HCT116 (cell line): Measurements from ENCODE around the gene RPS14. TPM values are rescaled to one million over a fixed set of nuclear protein-coding genes. Genes with fewer than 3 reads are reported as not detected.

Experiments used
- ATAC-seq: fragments of 200-7000 bp; cut with Tn5 transposase; 2 replicates; pipeline ENCODE4 v1.9.1; 2020; ENCODE audit warnings: mild to moderate bottlenecking, moderate library complexity
- BruUV-seq: library from RNA; stranded (reverse); fragments of 400-500 nt; replicated peaks from 2 replicates; lab custom pipeline; 2021; lab: Mats Ljungman, UMichigan
- CTCF ChIA-PET: fragments of 300-600 bp; sonication (Branson Sonifier 250); formaldehyde crosslinking; loops from one replicate; lab custom pipeline; 2021; ENCODE audit warnings: antibody characterized with exemption; lab: Charles Lee
- POLR2A ChIA-PET: fragments of 300-600, 350-600 bp; sonication (Branson Sonifier 250); formaldehyde crosslinking; loops from one replicate; lab custom pipeline; 2021; ENCODE audit warnings: antibody characterized with exemption; lab: Charles Lee
- RAD21 ChIA-PET, 2 experiments: fragments of 300-600 bp; sonication (Branson Sonifier 250); formaldehyde crosslinking; loops; one replicate each; lab custom pipeline; 2023; ENCODE audit warnings: low total read pairs in 2 of 2; ENCODE audit not compliant: uncharacterized antibody in 2 of 2, unreplicated experiment in 2 of 2, low non-redundant PET in 1 of 2; lab: Charles Lee
- DNase-seq: peaks from one replicate; pipeline ENCODE4 v3.0.0-alpha.2; 2010; ENCODE audit warnings: low read depth, low spot score
- H2AFZ ChIP-seq: fragments of 200-600 bp; shearing (Covaris generic), sonication (generic); 2 replicates; pipeline ENCODE4 v1.6.1; 2017; ENCODE audit warnings: low read depth, mixed run types, mixed read lengths, antibody characterized with exemption, low read length; ENCODE audit not compliant: poor library complexity, severe bottlenecking
- H3K27ac ChIP-seq: 2 replicates; pipeline ENCODE4 v1.5.1; 2012; ENCODE audit warnings: low read depth, low read length
- H3K27me3 ChIP-seq: fragments of 200-600 bp; sonication (generic); 2 replicates; pipeline ENCODE4 v1.6.1; 2016; ENCODE audit warnings: mixed run types, low read length, mixed read lengths; ENCODE audit not compliant: insufficient read depth
- H3K36me3 ChIP-seq, 2 experiments: fragments of 200-500 bp in 1 of 2; fragments of 200-600 bp in 1 of 2; sonication (Bioruptor generic) in 1 of 2; sonication (generic) in 1 of 2; 2 replicates each; pipeline versions ENCODE4 v1.5.1 to v1.6.1; 2014 to 2016; ENCODE audit warnings: low read length in 2 of 2, inconsistent platforms in 1 of 2, mixed read lengths in 1 of 2, mixed run types in 1 of 2; ENCODE audit not compliant: insufficient read depth in 2 of 2, control insufficient read depth in 1 of 2
- H3K4me1 ChIP-seq, 2 experiments: fragments of 200-600 bp in 1 of 2; sonication (generic) in 1 of 2; 2 replicates each; pipeline versions ENCODE4 v1.5.1 to v1.6.1; 2012 to 2017; ENCODE audit warnings: low read length in 2 of 2, inconsistent platforms in 1 of 2, mild to moderate bottlenecking in 1 of 2, mixed read lengths in 1 of 2, mixed run types in 1 of 2, moderate library complexity in 1 of 2; ENCODE audit not compliant: insufficient read depth in 2 of 2, control insufficient read depth in 1 of 2
- H3K4me2 ChIP-seq: fragments of 200-600 bp; sonication (generic); 2 replicates; pipeline ENCODE4 v1.6.1; 2017; ENCODE audit warnings: mixed run types, low read length, mixed read lengths
- H3K4me3 ChIP-seq, 2 experiments: fragments of 200-600 bp in 1 of 2; sonication (generic) in 1 of 2; replicated peaks in 1 of 2; 2 replicates each; pipeline ENCODE4 v1.5.1; 2011 to 2016; ENCODE audit warnings: low read length in 2 of 2, control low read depth in 1 of 2, low read depth in 1 of 2, mild to moderate bottlenecking in 1 of 2, mixed read lengths in 1 of 2, mixed run types in 1 of 2
- H3K79me2 ChIP-seq: fragments of 200-600 bp; sonication (generic); 2 replicates; pipeline ENCODE4 v1.6.1; 2017; ENCODE audit warnings: mild to moderate bottlenecking, mixed run types, low read length, moderate library complexity, mixed read lengths; ENCODE audit not compliant: insufficient read depth
- H3K9ac ChIP-seq: fragments of 200-600 bp; sonication (generic); 2 replicates; pipeline ENCODE4 v1.6.1; 2016; ENCODE audit warnings: low read length, mixed read lengths
- H3K9me2 ChIP-seq: fragments of 200-600 bp; sonication (generic), shearing (Covaris generic); 2 replicates; pipeline ENCODE4 v1.6.1; 2017; ENCODE audit warnings: mixed run types, mild to moderate bottlenecking, moderate library complexity; ENCODE audit not compliant: insufficient read depth
- H3K9me3 ChIP-seq, 2 experiments: fragments of 200-500 bp in 1 of 2; fragments of 200-600 bp in 1 of 2; sonication (Bioruptor generic) in 1 of 2; sonication (generic) in 1 of 2; 2 replicates each; pipeline ENCODE4 v1.6.1; 2014 to 2017; ENCODE audit warnings: low read length in 2 of 2, mixed read lengths in 2 of 2, inconsistent platforms in 1 of 2, low read depth in 1 of 2, mild to moderate bottlenecking in 1 of 2, mixed run types in 1 of 2, moderate library complexity in 1 of 2; ENCODE audit not compliant: control insufficient read depth in 1 of 2, insufficient read depth in 1 of 2
- H4K20me1 ChIP-seq: fragments of 200-600 bp; sonication (generic), shearing (Covaris generic); 2 replicates; pipeline ENCODE4 v1.6.1; 2017; ENCODE audit warnings: mixed run types, mild to moderate bottlenecking, moderate library complexity; ENCODE audit not compliant: insufficient read depth
- CTCF ChIP-seq, 3 experiments: fragments of 200-600 bp in 1 of 3; sonication (generic) in 1 of 3; IDR thresholded peaks in 2 of 3; conservative IDR thresholded peaks in 1 of 3; 2 replicates each; pipeline ENCODE4 v1.5.1; 2012 to 2017; ENCODE audit warnings: low read depth in 2 of 3, low read length in 2 of 3, antibody characterized with exemption in 1 of 3, borderline replicate concordance in 1 of 3, control low read depth in 1 of 3, mild to moderate bottlenecking in 1 of 3, mixed read lengths in 1 of 3, mixed run types in 1 of 3, moderate library complexity in 1 of 3; ENCODE audit not compliant: insufficient read depth in 1 of 3
- EZH2 ChIP-seq: fragments of 200-600 bp; sonication (generic); IDR thresholded peaks from 2 replicates; pipeline ENCODE4 v1.6.1; 2017; ENCODE audit warnings: antibody characterized with exemption, mixed run types
- REST ChIP-seq: IDR thresholded peaks from 2 replicates; pipeline ENCODE4 v1.6.1; 2012; ENCODE audit warnings: low read depth
- SP1 ChIP-seq: IDR thresholded peaks from 2 replicates; pipeline ENCODE4 v1.6.1; 2012; ENCODE audit warnings: low read depth
- ZNF274 ChIP-seq: fragments of 200-500 bp; sonication (Bioruptor generic); IDR thresholded peaks from 2 replicates; pipeline ENCODE4 v1.6.1; 2014; ENCODE audit warnings: mild to moderate bottlenecking, low read depth, low read length, inconsistent platforms
- intact Hi-C: fragments of 100-400 bp; cut with micrococcal nuclease; formaldehyde crosslinking; loops from 2 replicates; pipeline ENCODE4 v1.10.0; 2022
- total RNA-seq: library from RNA; stranded (reverse); gene quantifications from one replicate; pipeline ENCODE4 v1.2.1, GENCODE V29; 2021; ENCODE audit not compliant: unreplicated experiment

RPS14 gene
- total RNA-seq, 1 experiment from 2014 or later: 2,557 TPM

- Histone ChIP-seq H2AFZ (no peak overlapping the region), H3K9me3 (no peaks in the 10 kb centered on the region), H3K36me3 (peaks cover 0 to 4% of the 10 kb centered on the region in 2 experiments; a peak in 1 of 4 replicates), H3K4me3 (no peak overlapping the region), H4K20me1 (no peaks in the 10 kb centered on the region), H3K79me2 (peaks cover 66% of the 10 kb centered on the region), H3K27ac (no peak overlapping the region), H3K4me1 (peaks cover 11 to 45% of the 10 kb centered on the region in 2 experiments), H3K9ac (no peak overlapping the region), H3K4me2 (no peak overlapping the region), H3K9me2 (no peaks in the 10 kb centered on the region), H3K27me3 (no peaks in the 10 kb centered on the region)
- TF ChIP-seq EZH2: no peak
- no peak for TF ChIP-seq REST
- no peak for TF ChIP-seq ZNF274
- TF ChIP-seq CTCF (IDR thresholded peaks at IDR 0.05 in 2 of 3, conservative IDR thresholded peaks at IDR 0.05 in 1 of 3; ENCODE audit: borderline replicate concordance in 1 of 3, insufficient read depth in 1 of 3, low read depth in 2 of 3, low read length in 2 of 3): no peak
- TF ChIP-seq SP1: no peak
- CTCF ChIA-PET: no interaction called here
- no peak for DNase-seq
- BruUV-seq: no TSS peak
- ATAC-seq: no peak
- RAD21 ChIA-PET: no interaction called here
- POLR2A ChIA-PET: no interaction called here
- intact Hi-C loops: no loop called here
These were observed 41.2 kb upstream of the RPS14 start for GRCh38 chr5:150490754-150491153.
